DND-41 (cell line): Measurements from ENCODE around the gene MYBL2.

ENCODE experiments used
- ATAC-seq: fragments of 200-7000 bp; cut with Tn5 transposase; 3 replicates; pipeline ENCODE4 v1.9.1; 2021; ENCODE audit warnings: low read depth; ENCODE audit not compliant: insufficient read depth
- DNase-seq: peaks from one replicate; pipeline ENCODE4 v3.0.0-alpha.2; 2020
- H2AFZ ChIP-seq: 2 replicates; pipeline ENCODE4 v1.6.0; 2012; ENCODE audit warnings: low read depth, low read length
- H3K27ac ChIP-seq: 2 replicates; pipeline ENCODE4 v1.5.1; 2012; ENCODE audit warnings: low read length, inconsistent platforms
- H3K27me3 ChIP-seq: fragments of 200-600 bp; sonication (generic); 2 replicates; pipeline ENCODE4 v1.6.0; 2012; ENCODE audit warnings: low read length, mild to moderate bottlenecking, inconsistent platforms; ENCODE audit not compliant: insufficient read depth, poor library complexity
- H3K36me3 ChIP-seq: 2 replicates; pipeline ENCODE4 v1.5.1; 2012; ENCODE audit warnings: low read length, inconsistent platforms; ENCODE audit not compliant: insufficient read depth
- H3K4me1 ChIP-seq: 2 replicates; pipeline ENCODE4 v1.5.1; 2012; ENCODE audit warnings: mild to moderate bottlenecking, low read length; ENCODE audit not compliant: insufficient read depth
- H3K4me2 ChIP-seq: 2 replicates; pipeline ENCODE4 v1.6.0; 2012; ENCODE audit warnings: mild to moderate bottlenecking, moderate library complexity, low read length, inconsistent platforms; ENCODE audit not compliant: insufficient read depth
- H3K4me3 ChIP-seq, 2 experiments: fragments of 200-600 bp in 1 of 2; shearing (Covaris generic) in 1 of 2; 2 replicates each; pipeline ENCODE4 v1.5.1; 2012 to 2016; ENCODE audit warnings: inconsistent platforms in 2 of 2, low read length in 2 of 2, mild to moderate bottlenecking in 2 of 2, low read depth in 1 of 2, moderate library complexity in 1 of 2
- H3K79me2 ChIP-seq: 2 replicates; pipeline ENCODE4 v1.6.0; 2012; ENCODE audit warnings: low read length, inconsistent platforms; ENCODE audit not compliant: insufficient read depth
- H3K9ac ChIP-seq: 2 replicates; pipeline ENCODE4 v1.6.0; 2012; ENCODE audit warnings: low read depth, mild to moderate bottlenecking, inconsistent platforms, low read length, moderate library complexity
- H3K9me3 ChIP-seq: 2 replicates; pipeline ENCODE4 v1.5.1; 2012; ENCODE audit warnings: low read length, moderate library complexity, mild to moderate bottlenecking, inconsistent platforms; ENCODE audit not compliant: insufficient read depth, severe bottlenecking
- H4K20me1 ChIP-seq: 2 replicates; pipeline ENCODE4 v1.6.0; 2012; ENCODE audit warnings: low read length; ENCODE audit not compliant: insufficient read depth
- EZH2 ChIP-seq: IDR thresholded peaks from 3 replicates; pipeline ENCODE4 v1.6.1; 2012; ENCODE audit warnings: borderline replicate concordance, low read depth, mild to moderate bottlenecking, moderate library complexity, low read length, inconsistent platforms; ENCODE audit not compliant: severe bottlenecking
- TF ChIP-seq, protein P1 (sequence below): IDR thresholded peaks from 2 replicates; pipeline ENCODE4 v1.5.1; 2012; ENCODE audit warnings: borderline replicate concordance, low read length, moderate library complexity, mild to moderate bottlenecking; ENCODE audit not compliant: poor library complexity, severe bottlenecking; ENCODE audit errors: extremely low read depth

Gene MYBL2

GRCh38 chr20:43726811-43727338 is 60.0 kb downstream of the MYBL2 start, which contains the start of gene GTSF1L:
Gene GTSF1L, minus strand, starts transcription at chr20:43727002. Its CDS starts 308 bp downstream, at chr20:43726694.
- Histone ChIP-seq H3K4me1 (no peaks in the 10 kb centered on the region), H3K36me3 (no peaks in the 10 kb centered on the region), H2AFZ (no peak within 1 kb of the TSS), H3K4me3 (no peak within 1 kb of the TSS), H3K27ac (no peak within 1 kb of the TSS), H3K9me3 (no peaks in the 10 kb centered on the region), H4K20me1 (no peaks in the 10 kb centered on the region), H3K79me2 (no peaks in the 10 kb centered on the region), H3K4me2 (no peak within 1 kb of the TSS), H3K27me3 (peaks cover 4% of the 10 kb centered on the region), H3K9ac (no peak within 1 kb of the TSS)
- DNase-seq: no peak
- TF ChIP-seq EZH2: no peak
- TF ChIP-seq, protein P1, sequence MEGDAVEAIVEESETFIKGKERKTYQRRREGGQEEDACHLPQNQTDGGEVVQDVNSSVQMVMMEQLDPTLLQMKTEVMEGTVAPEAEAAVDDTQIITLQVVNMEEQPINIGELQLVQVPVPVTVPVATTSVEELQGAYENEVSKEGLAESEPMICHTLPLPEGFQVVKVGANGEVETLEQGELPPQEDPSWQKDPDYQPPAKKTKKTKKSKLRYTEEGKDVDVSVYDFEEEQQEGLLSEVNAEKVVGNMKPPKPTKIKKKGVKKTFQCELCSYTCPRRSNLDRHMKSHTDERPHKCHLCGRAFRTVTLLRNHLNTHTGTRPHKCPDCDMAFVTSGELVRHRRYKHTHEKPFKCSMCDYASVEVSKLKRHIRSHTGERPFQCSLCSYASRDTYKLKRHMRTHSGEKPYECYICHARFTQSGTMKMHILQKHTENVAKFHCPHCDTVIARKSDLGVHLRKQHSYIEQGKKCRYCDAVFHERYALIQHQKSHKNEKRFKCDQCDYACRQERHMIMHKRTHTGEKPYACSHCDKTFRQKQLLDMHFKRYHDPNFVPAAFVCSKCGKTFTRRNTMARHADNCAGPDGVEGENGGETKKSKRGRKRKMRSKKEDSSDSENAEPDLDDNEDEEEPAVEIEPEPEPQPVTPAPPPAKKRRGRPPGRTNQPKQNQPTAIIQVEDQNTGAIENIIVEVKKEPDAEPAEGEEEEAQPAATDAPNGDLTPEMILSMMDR: no peak
- ATAC-seq: no peak

DNA sequence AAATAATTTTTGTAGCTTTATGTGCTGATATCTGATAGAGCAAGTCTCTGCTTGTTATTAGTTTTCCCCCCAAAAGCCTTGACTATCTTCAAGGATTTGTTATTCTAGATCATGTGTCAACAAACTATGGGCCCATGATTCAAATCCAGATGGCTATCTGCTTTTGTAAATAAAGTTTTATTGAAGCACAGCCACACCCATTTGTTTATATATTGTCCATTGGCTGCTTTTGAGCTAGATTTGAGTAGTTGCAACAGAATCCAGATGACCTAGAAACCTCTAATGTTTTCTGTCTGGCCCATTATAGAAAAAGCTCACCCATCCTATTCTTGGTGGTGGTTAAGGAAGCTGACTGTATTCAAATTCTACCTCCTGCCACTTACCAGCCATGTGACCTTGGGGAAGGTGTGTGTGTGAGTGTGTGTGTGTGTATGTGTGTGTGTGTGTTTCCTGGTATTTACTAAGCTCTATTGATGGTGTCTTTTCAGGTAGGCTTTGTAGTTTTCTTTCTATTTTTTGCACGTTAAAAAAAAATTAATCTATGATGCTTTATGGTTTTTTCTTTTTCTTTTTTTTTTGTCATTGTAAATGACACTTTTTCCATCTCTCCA is 61.2 kb downstream of the MYBL2 start:
- TF ChIP-seq, protein P1: no peak
- no peak for TF ChIP-seq EZH2
- peaks cover 6% of the 10 kb centered on the region for H3K27me3 ChIP-seq
- H3K79me2 ChIP-seq: no peaks in the 10 kb centered on the region
- H2AFZ ChIP-seq: no peak overlapping the region
- H3K4me2 ChIP-seq: no peak overlapping the region
- no peak overlapping the region for H3K9ac ChIP-seq
- DNase-seq: no peak
- H4K20me1 ChIP-seq: no peaks in the 10 kb centered on the region
- no peak overlapping the region for H3K4me3 ChIP-seq
- no peak overlapping the region for H3K27ac ChIP-seq
- no peaks in the 10 kb centered on the region for H3K4me1 ChIP-seq
- no peaks in the 10 kb centered on the region for H3K36me3 ChIP-seq
- no peak for ATAC-seq
- H3K9me3 ChIP-seq: no peaks in the 10 kb centered on the region

GRCh38 chr20:43728686-43729255 is 61.9 kb downstream of the MYBL2 start:
- H3K27me3 ChIP-seq: peaks cover 6% of the 10 kb centered on the region

More at GRCh38 chr20:43728686-43729255, 61.9 kb downstream of the MYBL2 start:
- Histone ChIP-seq H2AFZ (no peak overlapping the region), H3K9me3 (no peaks in the 10 kb centered on the region), H3K4me3 (no peak overlapping the region), H3K9ac (no peak overlapping the region), H3K4me2 (no peak overlapping the region), H3K36me3 (no peaks in the 10 kb centered on the region), H3K4me1 (no peaks in the 10 kb centered on the region), H3K27ac (no peak overlapping the region), H3K79me2 (no peaks in the 10 kb centered on the region), H4K20me1 (no peaks in the 10 kb centered on the region)
- ATAC-seq (peak; percentile 53; the same call in 2 of the 3 replicates), DNase-seq (no peak)
- TF ChIP-seq EZH2: no peak
- TF ChIP-seq, protein P1: no peak
